ENCODE measurements around the gene PREP.

The PREP gene

GRCh38 chr6:105375797-105376196 is 27.1 kb downstream of the PREP start:
- H3K4me3 ChIP-seq (ENCODE audit: low read length in 2 of 2), result no peak overlapping the region
- H2AFZ ChIP-seq (ENCODE audit: low read length), result no peak overlapping the region
- H3K27me3 ChIP-seq (ENCODE audit: control insufficient read depth in 3 of 3, insufficient read depth in 3 of 3, low read depth in 1 of 3, low read length in 3 of 3), result no peaks in the 10 kb centered on the region
- no peak overlapping the region for H2BK12ac ChIP-seq (ENCODE audit: low read length)
- H3K14ac ChIP-seq (ENCODE audit: low read length), result no peak overlapping the region
- H2AK5ac ChIP-seq (ENCODE audit: low read depth, low read length), result no peak overlapping the region
- no peak overlapping the region for H2BK5ac ChIP-seq (ENCODE audit: low read length)
- WGBS, 2 donors (ENCODE audit: extremely low coverage in 2 of 2, insufficient read length in 2 of 2, insufficient replicate concordance in 1 of 2), result no CpG with 5 or more reads among the region's 3 CpGs
- no peak overlapping the region for H3K18ac ChIP-seq (ENCODE audit: low read length)
- no peak overlapping the region for H3K27ac ChIP-seq (replicated peaks; ENCODE audit: low read length)
- no peak overlapping the region for H4K91ac ChIP-seq (ENCODE audit: low read depth, low read length, poor library complexity)
- H2BK120ac ChIP-seq (ENCODE audit: low read depth, low read length), result no peak overlapping the region
- H2BK15ac ChIP-seq (ENCODE audit: low read length), result no peak overlapping the region
- H3K9me3 ChIP-seq (replicated peaks in 1 of 2; ENCODE audit: control insufficient read depth in 2 of 2, insufficient read depth in 1 of 2, low read depth in 1 of 2, low read length in 2 of 2), result no peaks in the 10 kb centered on the region
- no peak overlapping the region for H3K23ac ChIP-seq (ENCODE audit: low read depth, low read length, poor library complexity)
- no peak overlapping the region for H3K4ac ChIP-seq (ENCODE audit: low read length)
- no peak overlapping the region for H3K9ac ChIP-seq (ENCODE audit: low read depth, low read length, poor library complexity)
- no peak overlapping the region for H3K4me2 ChIP-seq (ENCODE audit: insufficient read depth, low read length, poor library complexity, severe bottlenecking)
- DNase-seq (ENCODE audit: low spot score), result no peak
- H3K4me1 ChIP-seq (ENCODE audit: control insufficient read depth in 2 of 2, insufficient read depth in 1 of 2, low read depth in 1 of 2, low read length in 2 of 2), result no peaks in the 10 kb centered on the region
- peaks cover 3 to 58% of the 10 kb centered on the region in 2 donors for H3K36me3 ChIP-seq (replicated peaks in 1 of 2; ENCODE audit: control insufficient read depth in 2 of 2, insufficient read depth in 2 of 2, low read length in 2 of 2)
- no peaks in the 10 kb centered on the region for H3K79me1 ChIP-seq (ENCODE audit: low read depth, low read length)
- no peak overlapping the region for H4K8ac ChIP-seq (ENCODE audit: low read depth, low read length)

GRCh38 chr6:105374010-105374420 is 28.9 kb downstream of the PREP start:
- no peak overlapping the region for H4K91ac ChIP-seq (ENCODE audit: low read depth, low read length, poor library complexity)
- no peak overlapping the region for H3K27ac ChIP-seq (replicated peaks; ENCODE audit: low read length)
- no peaks in the 10 kb centered on the region for H3K4me1 ChIP-seq (ENCODE audit: control insufficient read depth in 2 of 2, insufficient read depth in 1 of 2, low read depth in 1 of 2, low read length in 2 of 2)
- peaks cover 3 to 58% of the 10 kb centered on the region in 2 donors for H3K36me3 ChIP-seq (replicated peaks in 1 of 2; ENCODE audit: control insufficient read depth in 2 of 2, insufficient read depth in 2 of 2, low read length in 2 of 2)
- no peak overlapping the region for H3K23ac ChIP-seq (ENCODE audit: low read depth, low read length, poor library complexity)
- H3K9ac ChIP-seq (ENCODE audit: low read depth, low read length, poor library complexity), result no peak overlapping the region
- no peaks in the 10 kb centered on the region for H3K27me3 ChIP-seq (ENCODE audit: control insufficient read depth in 3 of 3, insufficient read depth in 3 of 3, low read depth in 1 of 3, low read length in 3 of 3)
- no peak for DNase-seq (ENCODE audit: low spot score)
- no peak overlapping the region for H2BK12ac ChIP-seq (ENCODE audit: low read length)
- H2BK5ac ChIP-seq (ENCODE audit: low read length), result no peak overlapping the region
- no peak overlapping the region for H3K18ac ChIP-seq (ENCODE audit: low read length)
- WGBS, 2 donors (ENCODE audit: extremely low coverage in 2 of 2, insufficient read length in 2 of 2, insufficient replicate concordance in 1 of 2), result no CpG with 5 or more reads among the region's 4 CpGs
- H3K14ac ChIP-seq (ENCODE audit: low read length), result no peak overlapping the region
- H3K4me3 ChIP-seq (ENCODE audit: low read length in 2 of 2), result no peak overlapping the region
- H3K4ac ChIP-seq (ENCODE audit: low read length), result no peak overlapping the region
- no peak overlapping the region for H3K4me2 ChIP-seq (ENCODE audit: insufficient read depth, low read length, poor library complexity, severe bottlenecking)
- H2AFZ ChIP-seq (ENCODE audit: low read length), result no peak overlapping the region
- no peak overlapping the region for H2BK15ac ChIP-seq (ENCODE audit: low read length)
- no peak overlapping the region for H4K8ac ChIP-seq (ENCODE audit: low read depth, low read length)
- H3K9me3 ChIP-seq (replicated peaks in 1 of 2; ENCODE audit: control insufficient read depth in 2 of 2, insufficient read depth in 1 of 2, low read depth in 1 of 2, low read length in 2 of 2), result no peaks in the 10 kb centered on the region
- no peak overlapping the region for H2AK5ac ChIP-seq (ENCODE audit: low read depth, low read length)
- H2BK120ac ChIP-seq (ENCODE audit: low read depth, low read length), result no peak overlapping the region
- H3K79me1 ChIP-seq (ENCODE audit: low read depth, low read length), result no peaks in the 10 kb centered on the region

DNA sequence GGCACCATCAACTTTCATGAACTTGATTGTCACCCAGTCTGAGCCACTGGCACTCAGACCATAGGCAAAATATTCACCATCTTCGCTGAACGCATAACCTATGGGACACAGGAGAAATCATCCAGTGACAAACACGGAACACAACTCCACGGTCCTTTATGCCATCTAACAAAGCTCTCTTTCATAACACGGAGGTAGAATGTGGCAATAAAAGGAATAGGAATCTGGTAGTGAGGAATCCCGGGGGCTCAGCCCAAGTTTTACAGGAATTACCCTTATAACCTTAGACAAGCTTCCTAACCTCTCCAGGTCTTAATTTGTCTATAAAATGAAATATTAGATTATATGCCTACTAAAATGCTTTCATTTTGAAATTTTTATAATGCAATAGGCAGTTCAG is 29.4 kb downstream of the PREP start:
- H3K4me2 ChIP-seq (ENCODE audit: insufficient read depth, low read length, poor library complexity, severe bottlenecking), result no peak overlapping the region
- no peak overlapping the region for H2BK15ac ChIP-seq (ENCODE audit: low read length)
- no peak overlapping the region for H3K9ac ChIP-seq (ENCODE audit: low read depth, low read length, poor library complexity)
- peaks cover 3 to 64% of the 10 kb centered on the region in 2 donors for H3K36me3 ChIP-seq (replicated peaks in 1 of 2; ENCODE audit: control insufficient read depth in 2 of 2, insufficient read depth in 2 of 2, low read length in 2 of 2)
- peak overlapping the region; percentile 70 for H4K8ac ChIP-seq (ENCODE audit: low read depth, low read length)
- no peak overlapping the region for H2BK120ac ChIP-seq (ENCODE audit: low read depth, low read length)
- H3K23ac ChIP-seq (ENCODE audit: low read depth, low read length, poor library complexity), result no peak overlapping the region
- H3K9me3 ChIP-seq (replicated peaks in 1 of 2; ENCODE audit: control insufficient read depth in 2 of 2, insufficient read depth in 1 of 2, low read depth in 1 of 2, low read length in 2 of 2), result no peaks in the 10 kb centered on the region
- H2AFZ ChIP-seq (ENCODE audit: low read length), result no peak overlapping the region
- no peak overlapping the region for H3K4ac ChIP-seq (ENCODE audit: low read length)
- no peak overlapping the region for H4K91ac ChIP-seq (ENCODE audit: low read depth, low read length, poor library complexity)
- H3K14ac ChIP-seq (ENCODE audit: low read length), result no peak overlapping the region
- WGBS, 2 donors (ENCODE audit: extremely low coverage in 2 of 2, insufficient read length in 2 of 2, insufficient replicate concordance in 1 of 2), result no CpG with 5 or more reads among the region's 6 CpGs
- no peaks in the 10 kb centered on the region for H3K4me1 ChIP-seq (ENCODE audit: control insufficient read depth in 2 of 2, insufficient read depth in 1 of 2, low read depth in 1 of 2, low read length in 2 of 2)
- no peak overlapping the region for H2BK5ac ChIP-seq (ENCODE audit: low read length)
- no peak overlapping the region for H3K18ac ChIP-seq (ENCODE audit: low read length)
- H2BK12ac ChIP-seq (ENCODE audit: low read length), result no peak overlapping the region
- no peak overlapping the region for H3K27ac ChIP-seq (replicated peaks; ENCODE audit: low read length)
- no peak overlapping the region for H3K4me3 ChIP-seq (ENCODE audit: low read length in 2 of 2)
- H3K27me3 ChIP-seq (ENCODE audit: control insufficient read depth in 3 of 3, insufficient read depth in 3 of 3, low read depth in 1 of 3, low read length in 3 of 3), result no peaks in the 10 kb centered on the region
- H3K79me1 ChIP-seq (ENCODE audit: low read depth, low read length), result no peaks in the 10 kb centered on the region
- no peak for DNase-seq (ENCODE audit: low spot score)
- H2AK5ac ChIP-seq (ENCODE audit: low read depth, low read length), result no peak overlapping the region

- Histone ChIP-seq H3K36me3 (replicated peaks in 1 of 2; ENCODE audit: control insufficient read depth in 2 of 2, insufficient read depth in 2 of 2, low read length in 2 of 2) (peaks cover 3 to 67% of the 10 kb centered on the region in 2 donors), H3K9ac (ENCODE audit: low read depth, low read length, poor library complexity) (no peak overlapping the region), H3K14ac (ENCODE audit: low read length) (no peak overlapping the region), H3K23ac (ENCODE audit: low read depth, low read length, poor library complexity) (no peak overlapping the region), H2BK12ac (ENCODE audit: low read length) (no peak overlapping the region), H3K4me2 (ENCODE audit: insufficient read depth, low read length, poor library complexity, severe bottlenecking) (no peak overlapping the region), H2AFZ (ENCODE audit: low read length) (no peak overlapping the region), H3K4me1 (ENCODE audit: control insufficient read depth in 2 of 2, insufficient read depth in 1 of 2, low read depth in 1 of 2, low read length in 2 of 2) (no peaks in the 10 kb centered on the region), H2BK120ac (ENCODE audit: low read depth, low read length) (no peak overlapping the region), H3K27ac (replicated peaks; ENCODE audit: low read length) (no peak overlapping the region), H3K4ac (ENCODE audit: low read length) (no peak overlapping the region), H3K27me3 (ENCODE audit: control insufficient read depth in 3 of 3, insufficient read depth in 3 of 3, low read depth in 1 of 3, low read length in 3 of 3) (no peaks in the 10 kb centered on the region), H3K18ac (ENCODE audit: low read length) (no peak overlapping the region), H4K8ac (ENCODE audit: low read depth, low read length) (no peak overlapping the region), H2BK15ac (ENCODE audit: low read length) (no peak overlapping the region), H3K4me3 (ENCODE audit: low read length in 2 of 2) (no peak overlapping the region), H4K91ac (ENCODE audit: low read depth, low read length, poor library complexity) (no peak overlapping the region), H2AK5ac (ENCODE audit: low read depth, low read length) (no peak overlapping the region), H2BK5ac (ENCODE audit: low read length) (no peak overlapping the region), H3K79me1 (ENCODE audit: low read depth, low read length) (no peaks in the 10 kb centered on the region), H3K9me3 (replicated peaks in 1 of 2; ENCODE audit: control insufficient read depth in 2 of 2, insufficient read depth in 1 of 2, low read depth in 1 of 2, low read length in 2 of 2) (no peaks in the 10 kb centered on the region)
- DNase-seq (ENCODE audit: low spot score), result no peak
- no CpG with 5 or more reads among the region's 3 CpGs for WGBS, 2 donors (ENCODE audit: extremely low coverage in 2 of 2, insufficient read length in 2 of 2, insufficient replicate concordance in 1 of 2)
These were observed 30.1 kb downstream of the PREP start for GRCh38 chr6:105372849-105373182.
